Renal cortex interstitium (tissue), 11 donors: ENCODE results near the gene RMND5B. TPM values are rescaled to one million over a fixed set of nuclear protein-coding genes. Genes with fewer than 3 reads are reported as not detected.
A peak's percentile ranks its signal among the peaks of the same experiment; 100 is the strongest.

ENCODE experiments used
- DNase-seq, 11 donors: peaks; one replicate each; pipeline ENCODE4 v3.0.0-alpha.2; 2013; ENCODE audit warnings: low read depth in 9 of 11, low spot score in 4 of 11; ENCODE audit errors: extremely low read depth in 1 of 11
- polyA plus RNA-seq, 3 donors: library from polyadenylated mRNA; unstranded; fragments of 120-200 nt; gene quantifications; one replicate each; pipeline ENCODE4 v1.2.1, GENCODE V29; 2013; ENCODE audit not compliant: insufficient read length in 3 of 3

The RMND5B gene
- polyA plus RNA-seq, 3 donors: 30.2 to 34.9 (median 34.0) TPM

DNA sequence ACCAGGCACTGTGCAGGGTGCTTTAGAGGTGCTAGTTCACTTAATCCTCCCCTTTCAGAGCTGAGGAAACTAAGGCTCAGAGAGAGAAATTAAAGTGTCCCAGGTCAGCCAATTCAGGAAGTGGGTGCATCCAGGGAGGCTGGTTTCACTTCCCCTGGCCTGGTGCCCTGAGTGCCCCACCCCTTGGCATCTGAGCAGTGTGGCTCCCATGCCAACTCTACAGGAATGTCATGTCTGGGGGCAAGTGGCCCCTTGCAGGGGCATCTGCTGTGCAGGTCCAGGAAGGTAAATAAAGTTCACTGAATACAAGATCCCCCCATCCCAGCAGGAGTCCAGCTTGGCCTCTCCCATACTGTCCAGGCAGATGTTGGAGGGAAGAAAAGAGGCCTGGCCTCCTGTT, 21.8 kb upstream of the RMND5B start:
- no peak for DNase-seq

DNA sequence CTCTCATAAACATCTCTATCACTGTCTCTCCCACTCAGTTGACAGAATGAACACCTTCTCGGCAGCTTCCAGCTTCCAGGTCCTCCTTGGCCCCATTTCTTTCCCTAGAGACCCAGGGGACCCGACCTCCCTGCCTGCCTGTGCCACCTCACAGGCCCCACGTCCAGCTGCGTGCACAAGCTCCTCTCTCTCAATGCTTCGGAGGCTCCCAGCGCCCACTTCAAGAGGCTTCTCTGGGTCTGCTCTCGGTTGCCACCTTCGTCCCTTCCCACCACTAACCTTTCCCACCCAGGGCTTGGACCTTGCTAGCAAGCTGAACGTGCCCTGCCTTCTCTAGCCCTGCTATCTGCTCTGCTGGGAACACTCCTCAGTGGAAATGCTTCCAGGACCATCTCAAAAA, 20.3 kb upstream of the RMND5B start:
- DNase-seq: no peak

DNA sequence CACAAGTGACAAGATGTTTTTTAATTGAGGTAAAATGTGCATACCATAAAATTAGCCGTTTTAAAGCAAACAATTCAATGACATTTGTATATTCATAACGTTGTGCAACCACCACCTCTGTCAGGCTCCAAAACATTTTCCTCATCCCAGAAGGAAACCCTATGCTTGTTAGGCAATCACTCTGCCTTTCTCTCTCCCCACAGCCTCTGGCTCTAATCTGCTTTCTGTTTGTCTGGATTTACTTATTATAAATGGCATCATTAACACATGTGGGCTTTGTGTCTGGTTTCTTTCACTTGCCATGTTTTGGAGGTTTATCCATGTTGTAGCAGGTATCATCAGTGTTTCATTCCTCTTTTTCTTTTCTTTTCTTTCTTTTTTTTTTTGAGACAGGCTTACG, 18.9 kb upstream of the RMND5B start:
- no peak for DNase-seq

DNA sequence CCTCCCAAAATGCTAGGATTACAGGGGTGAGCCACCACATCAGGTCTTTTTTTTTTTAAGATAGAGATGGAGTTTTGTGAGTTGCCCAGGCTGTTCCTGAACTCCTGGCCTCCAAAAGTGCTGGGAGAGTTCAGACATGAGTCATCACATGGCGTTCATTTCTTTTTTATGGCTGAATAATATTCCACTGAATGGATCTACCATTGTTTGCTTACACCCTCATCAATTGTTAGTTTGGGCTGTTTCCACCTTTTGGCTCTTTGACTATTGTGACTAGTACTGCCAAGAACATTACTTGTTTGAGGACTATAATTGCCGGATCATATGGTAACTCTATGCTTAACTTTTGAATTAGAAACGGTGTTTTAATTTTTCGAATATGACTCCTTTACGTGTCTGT, 18.3 kb upstream of the RMND5B start:
- DNase-seq: no peak

DNA sequence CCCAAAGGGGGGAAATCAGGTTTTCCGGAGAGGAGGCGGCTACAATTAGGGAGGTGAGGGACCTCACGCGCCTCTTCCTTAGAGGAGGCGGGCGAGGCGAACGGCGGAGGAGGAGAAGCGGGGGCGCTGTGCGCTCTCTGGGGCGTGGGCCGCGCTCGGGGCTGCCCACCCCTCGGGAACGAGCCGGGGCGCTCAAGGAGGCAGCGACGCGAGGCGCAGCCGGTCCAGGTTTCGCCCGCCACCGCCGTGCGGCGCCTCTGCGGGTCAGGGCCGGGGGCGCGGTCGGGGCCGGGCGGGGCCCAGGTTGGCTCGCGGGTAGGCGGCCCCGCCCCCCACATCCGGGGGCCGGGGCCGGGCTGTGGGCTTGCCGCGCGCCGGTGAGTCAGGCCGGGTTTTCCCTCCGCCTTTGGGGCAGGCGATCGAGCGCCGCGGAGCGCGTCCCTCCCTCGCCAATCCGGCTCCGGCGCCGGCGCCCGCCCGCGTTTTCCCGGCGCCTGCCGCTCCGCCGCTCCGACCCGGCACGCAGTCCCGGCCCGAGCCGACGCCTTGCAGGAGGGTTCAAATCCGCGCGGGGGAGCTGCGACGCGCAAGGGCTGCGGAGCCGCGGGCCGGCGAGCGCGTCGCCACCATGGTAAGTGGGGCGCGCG, 17.6 kb upstream of the RMND5B start, which contains the start of gene N4BP3:
Gene N4BP3 (plus strand): TSS at position 392 of the 647 bp plus-strand sequence. CDS start 6,052 bp downstream, outside the sequence.
- DNase-seq: peak in 8 of 11 donors; percentile 57 to 69 (median 65)

DNA sequence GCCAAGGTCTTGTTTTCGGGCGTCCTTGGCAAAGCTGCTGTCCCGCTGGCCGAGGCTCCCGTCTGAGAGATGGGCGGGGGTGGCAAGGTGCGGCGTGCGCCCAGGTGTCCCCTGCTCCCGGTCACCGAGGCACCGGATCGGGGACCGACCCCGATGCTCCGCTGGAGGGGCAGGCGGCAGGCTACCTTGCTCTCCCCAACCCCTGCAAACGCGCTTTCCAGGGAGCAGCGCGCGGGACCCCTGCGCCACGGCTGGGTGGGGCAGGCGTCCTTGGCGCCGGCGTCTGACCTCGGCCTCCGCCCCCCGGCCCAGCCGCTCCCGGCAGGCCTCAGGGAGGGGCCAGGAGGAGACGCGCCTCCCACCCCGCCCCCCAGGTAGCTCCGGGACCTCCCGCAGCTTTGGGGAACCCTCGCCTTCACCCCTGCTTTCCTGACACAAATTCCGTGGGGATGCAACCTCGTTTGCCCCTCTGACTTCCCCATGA, 16.9 kb upstream of the RMND5B start:
- no peak for DNase-seq

DNA sequence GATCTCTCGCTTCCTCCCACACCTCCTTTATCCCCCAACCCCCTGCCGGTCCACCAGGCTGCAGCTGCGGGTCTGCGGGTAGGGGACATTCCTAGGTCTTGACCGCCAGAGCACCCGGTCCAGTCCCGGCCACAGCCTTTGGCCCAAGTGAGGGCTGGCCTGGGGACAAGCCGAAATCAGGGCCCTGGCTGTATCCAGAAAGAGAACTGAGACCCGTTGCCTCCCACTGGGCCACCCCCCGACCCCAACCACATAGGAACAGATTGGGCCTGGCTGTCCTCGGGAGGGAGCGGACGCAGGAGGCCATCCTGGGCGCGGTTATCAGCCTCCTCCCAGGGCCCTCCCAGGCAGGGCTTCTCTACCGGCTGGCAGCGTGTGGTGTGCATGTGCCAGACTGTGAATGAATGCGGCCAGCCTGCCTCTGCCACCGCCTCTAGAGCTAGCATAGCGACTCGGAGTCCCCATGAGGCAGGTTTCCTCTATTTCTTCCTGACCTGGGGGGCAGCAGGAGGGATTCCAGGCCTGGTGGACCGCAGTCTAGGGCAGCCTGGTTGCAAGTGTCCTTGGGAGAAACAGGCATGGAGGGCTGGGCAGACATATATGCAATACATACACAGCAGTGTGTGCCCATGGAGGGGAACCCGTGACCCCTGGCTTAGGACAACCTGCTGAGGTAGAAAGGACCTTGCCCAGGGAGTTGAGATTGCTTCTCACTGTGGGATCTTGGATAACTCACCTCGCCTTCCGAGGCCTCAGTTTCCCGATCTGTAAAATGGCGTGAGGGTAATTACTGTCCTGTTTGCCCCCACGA, 16.3 kb upstream of the RMND5B start:
- DNase-seq: no peak

DNA sequence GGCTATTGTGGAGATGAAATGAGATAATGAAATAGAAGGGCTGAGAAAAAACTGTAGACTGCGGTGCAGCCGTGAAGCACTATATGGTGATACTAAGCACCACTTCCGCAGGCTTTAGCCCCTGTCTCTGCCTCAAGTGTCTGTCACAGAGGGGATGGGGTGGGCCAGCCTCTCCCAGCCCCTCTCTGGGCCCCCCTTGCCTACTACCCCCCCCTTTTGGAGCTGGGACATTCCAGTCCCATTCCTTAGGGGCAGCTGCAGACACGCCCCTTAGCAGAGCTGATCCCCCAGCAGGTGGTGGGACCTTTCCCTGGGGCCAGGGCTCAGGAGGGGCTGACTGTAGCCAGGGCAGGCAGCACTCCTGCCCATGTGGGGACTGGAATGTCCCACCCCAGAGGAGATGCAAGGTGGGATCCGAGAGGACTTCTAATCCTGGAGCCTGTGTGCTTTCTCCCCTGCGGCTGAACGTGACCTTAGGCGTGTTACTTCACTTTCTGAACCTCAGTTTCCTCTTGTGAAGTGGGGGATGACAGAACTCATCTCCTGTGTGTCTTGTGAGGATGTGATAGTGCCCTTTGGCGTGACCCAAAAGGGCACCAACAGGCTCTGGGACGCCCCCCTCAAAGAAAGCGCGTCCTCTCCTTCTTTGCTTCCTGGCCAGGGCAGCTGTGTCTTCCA, 15.5 kb upstream of the RMND5B start:
- DNase-seq: no peak

DNA sequence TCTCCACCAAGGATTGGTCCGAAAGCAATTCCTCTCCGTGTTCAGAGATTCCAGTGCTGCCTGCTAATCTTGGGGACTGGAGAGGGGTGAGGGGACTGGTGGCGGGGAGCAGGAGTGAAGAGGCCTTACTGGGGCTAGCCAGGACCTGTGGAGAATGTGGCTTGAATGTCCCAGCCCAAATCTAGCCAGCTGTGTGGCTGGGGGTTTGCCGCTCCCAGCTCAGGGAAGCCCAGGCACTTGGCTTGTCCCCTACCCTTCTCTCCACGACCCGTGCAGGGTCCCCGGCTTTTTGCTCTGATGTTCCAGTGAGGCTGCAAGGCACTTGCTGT, 15.0 kb upstream of the RMND5B start:
- no peak for DNase-seq

DNA sequence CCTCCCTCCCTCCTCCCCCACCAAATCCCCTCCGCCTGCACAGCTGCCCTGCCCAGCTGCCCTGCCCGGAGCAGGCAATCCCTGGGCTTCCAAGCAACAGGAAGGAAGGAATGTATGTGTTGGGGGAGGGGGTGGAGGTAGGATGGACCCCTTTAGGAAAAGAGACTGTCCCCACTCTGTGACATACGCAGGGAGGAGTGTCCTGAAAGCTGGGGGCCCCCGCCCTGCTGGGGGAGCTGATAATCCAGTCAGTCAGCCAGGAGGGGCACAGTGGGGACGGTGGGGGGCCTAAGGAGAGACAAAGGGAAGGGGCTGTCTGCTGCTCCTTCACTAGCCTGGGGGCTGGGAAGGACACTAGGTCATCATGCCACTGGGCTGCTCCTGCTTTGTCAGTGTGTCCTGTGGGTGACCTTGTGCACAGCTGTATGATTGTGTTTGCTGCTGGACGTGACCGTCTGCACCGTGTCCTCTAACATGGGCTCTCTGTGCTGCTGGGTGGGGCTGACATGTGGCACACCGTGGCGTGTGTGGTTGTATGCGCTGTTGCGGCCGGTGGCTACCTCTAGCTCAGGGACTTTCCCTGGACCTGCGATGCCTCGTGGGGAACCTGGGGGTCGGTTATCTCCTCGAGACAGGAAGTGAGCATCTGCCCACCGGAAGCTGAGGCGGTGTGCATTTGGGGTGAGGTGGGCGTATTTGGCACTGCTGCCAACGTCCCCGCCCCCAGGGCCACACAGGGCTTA, 14.5 kb upstream of the RMND5B start:
- no peak for DNase-seq

DNA sequence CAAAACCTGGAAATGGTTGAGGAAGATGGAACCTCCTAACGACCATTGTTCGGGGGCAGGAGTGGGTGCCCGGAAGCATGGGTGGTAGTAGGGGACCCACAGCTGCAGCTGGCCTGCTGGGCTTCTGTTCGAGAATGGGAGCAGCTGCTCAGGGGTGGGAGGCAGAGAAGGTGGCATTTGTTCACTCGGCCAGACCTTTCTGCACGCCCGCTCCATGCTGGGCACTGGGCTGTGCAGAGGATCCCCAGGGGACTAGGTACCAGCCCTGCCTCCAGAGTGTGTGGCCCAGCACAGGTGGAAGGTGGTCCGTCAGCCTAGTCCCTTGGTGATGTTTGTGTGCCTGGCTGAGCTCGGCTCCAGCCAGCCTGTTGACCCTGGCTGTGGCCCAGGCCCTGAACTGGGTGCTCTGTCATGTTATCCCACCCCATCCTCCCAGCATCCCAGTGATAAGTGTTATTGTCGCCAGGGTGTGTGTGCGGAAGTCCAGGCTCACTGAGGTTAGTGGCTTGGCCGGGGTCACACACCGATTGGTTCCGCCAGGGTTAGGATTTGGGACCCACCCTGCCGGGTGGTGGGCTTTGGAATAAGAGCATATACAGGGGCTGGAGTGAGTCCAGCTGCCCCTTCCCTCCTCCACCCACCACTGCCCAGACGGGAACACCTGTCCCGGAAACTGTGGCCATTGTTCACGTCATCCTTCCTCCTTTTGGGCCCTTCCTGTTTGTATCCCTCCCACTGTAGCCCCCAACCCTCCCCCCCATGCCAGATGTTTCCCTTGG, 12.7 kb upstream of the RMND5B start:
- DNase-seq: no peak

DNA sequence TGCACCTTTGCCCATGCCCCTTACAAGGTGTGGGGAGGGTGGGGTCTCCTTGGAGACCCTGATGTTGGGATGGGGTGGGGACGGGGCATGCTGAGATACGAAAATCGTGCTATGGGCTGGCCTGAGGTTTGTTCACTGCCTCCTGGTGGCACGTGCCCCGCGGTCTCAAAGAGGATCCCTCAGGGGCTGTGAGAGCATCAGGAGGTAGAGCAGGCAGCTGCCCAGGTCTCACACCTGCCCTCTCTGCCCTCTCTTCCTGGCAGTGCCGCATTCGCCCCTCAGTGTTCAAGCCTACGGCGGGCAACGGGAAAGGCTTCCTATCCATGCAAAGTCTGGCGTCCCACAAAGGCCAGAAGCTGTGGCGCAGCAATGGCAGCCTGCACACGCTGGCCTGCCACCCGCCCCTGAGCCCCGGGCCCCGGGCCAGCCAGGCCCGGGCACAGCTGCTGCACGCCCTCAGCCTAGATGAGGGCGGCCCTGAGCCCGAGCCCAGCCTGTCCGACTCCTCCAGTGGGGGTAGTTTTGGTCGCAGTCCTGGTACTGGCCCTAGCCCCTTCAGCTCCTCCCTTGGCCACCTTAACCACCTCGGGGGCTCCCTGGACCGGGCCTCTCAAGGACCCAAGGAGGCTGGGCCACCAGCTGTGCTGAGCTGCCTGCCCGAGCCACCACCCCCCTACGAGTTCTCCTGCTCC, 10.8 kb upstream of the RMND5B start:
- DNase-seq: no peak

DNA sequence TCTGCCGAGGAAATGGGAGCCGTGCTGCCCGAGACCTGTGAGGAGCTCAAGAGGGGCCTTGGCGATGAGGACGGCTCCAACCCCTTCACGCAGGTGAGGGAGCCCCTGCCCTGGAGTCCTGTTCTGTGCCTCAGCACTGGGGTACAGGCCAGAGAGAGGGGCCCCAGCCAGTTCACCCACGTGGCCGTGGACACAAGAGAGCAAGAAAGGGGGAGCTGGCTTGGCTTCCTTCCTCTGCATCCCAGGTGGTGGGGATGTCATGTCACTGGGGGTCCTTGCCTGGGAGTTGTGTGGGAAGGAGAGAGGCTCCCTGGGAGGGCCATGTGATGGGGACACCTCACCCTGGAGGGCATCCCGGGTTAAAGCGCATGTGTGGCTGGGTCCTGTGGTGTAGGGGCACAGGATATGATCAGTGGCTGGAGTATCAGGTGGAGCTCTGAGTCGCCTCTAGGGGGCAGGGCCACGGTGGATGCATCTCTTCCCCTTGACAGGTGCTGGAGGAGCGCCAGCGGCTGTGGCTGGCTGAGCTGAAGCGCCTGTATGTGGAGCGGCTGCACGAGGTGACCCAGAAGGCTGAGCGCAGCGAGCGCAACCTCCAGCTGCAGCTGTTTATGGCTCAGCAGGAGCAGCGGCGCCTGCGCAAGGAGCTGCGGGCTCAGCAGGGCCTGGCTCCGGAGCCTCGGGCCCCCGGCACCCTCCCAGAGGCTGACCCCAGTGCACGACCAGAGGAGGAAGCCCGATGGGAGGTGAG, 10.0 kb upstream of the RMND5B start:
- DNase-seq: peak; percentile 64 to 89 (median 82)

DNA sequence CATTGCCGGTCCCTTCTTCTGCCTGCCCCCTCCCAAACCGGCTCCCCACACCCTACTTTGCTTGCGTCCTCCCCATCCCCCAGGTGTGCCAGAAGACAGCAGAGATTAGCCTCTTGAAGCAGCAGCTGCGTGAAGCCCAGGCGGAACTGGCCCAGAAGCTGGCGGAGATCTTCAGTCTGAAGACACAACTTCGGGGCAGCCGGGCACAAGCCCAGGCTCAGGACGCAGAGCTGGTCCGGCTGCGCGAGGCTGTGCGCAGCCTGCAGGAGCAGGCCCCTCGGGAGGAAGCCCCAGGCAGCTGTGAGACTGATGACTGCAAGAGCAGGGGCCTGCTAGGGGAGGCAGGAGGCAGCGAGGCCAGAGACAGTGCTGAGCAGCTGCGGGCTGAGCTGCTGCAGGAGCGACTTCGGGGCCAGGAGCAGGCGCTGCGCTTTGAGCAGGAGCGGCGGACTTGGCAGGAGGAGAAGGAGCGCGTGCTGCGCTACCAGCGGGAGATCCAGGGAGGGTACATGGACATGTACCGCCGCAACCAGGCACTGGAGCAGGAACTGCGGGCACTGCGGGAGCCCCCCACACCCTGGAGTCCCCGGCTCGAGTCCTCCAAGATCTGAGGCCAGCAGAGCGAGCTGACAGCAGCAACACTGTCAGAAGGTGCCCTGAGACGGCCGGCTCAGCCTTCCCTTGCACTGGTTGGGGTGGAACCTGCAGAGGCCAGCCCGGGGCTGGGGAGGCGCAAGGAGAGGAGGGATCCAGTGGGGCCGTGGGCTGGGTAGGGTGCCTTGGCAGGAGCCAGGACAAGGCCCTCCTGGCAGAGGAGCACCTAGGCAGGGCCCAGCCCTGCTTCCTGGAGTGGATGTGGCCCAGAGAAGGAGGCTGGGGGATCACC, 9.2 kb upstream of the RMND5B start:
- no peak for DNase-seq

DNA sequence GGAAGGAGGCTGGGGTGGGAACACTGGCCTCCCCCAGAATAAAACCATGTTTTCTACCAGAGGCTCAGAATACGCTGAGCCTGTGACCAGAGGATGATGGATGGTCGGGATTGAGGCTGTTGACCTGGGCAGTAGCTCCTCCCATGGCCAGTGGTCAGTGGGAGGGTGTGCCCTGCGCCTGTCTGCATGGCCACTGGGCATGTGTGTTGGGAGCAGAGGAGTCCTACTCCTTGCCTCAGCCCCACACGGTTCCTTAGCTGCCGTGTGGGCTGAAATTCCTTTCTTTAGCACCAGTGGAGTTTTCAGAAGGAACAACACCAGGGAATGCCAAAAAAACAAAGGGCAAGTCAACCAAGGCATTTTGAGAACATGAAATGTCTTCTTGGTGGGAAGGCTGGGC, 8.5 kb upstream of the RMND5B start:
- DNase-seq: no peak
